ENCODE results near the gene EGFR.

Gene EGFR

GRCh38 chr7:55189878-55190436 lies 171.1 kb downstream of the EGFR start:
- H3K27ac ChIP-seq: no peak overlapping the region
- TF ChIP-seq CTCF (conservative IDR thresholded peaks at IDR 0.05): no peak

DNA sequence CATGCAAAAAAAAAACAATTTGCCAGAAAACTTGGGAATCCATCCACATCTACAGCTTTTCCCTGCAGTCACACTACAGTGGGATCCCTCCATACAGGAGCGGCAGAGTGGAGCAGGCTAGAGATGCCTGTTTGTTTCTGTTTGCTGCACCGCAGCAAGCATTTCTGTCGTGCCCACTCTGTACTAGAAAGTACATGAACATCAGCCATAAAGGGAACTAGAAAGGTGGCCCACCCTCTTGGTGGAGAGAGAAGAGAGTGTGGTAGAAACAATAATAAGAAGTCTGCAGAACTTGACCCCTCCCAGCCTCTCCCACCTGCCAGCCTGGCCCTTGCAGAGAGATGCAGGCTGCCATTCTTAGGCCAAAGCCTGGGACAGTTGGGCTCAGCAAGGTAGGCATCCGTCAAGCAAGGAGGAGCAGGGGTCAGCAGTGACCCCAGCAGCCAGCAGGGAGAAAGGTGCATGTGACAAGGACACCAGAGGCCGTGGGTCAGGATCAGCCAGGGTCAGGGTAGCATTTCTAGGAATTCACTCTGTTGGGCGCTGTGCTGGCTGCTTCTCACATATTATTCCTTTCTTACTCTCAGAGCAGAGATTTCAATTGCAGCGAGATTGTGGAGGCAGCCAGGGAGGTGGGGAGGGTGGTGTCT lies 171.8 kb downstream of the EGFR start:
- TF ChIP-seq ZFX (IDR thresholded peaks at IDR 0.05): no peak
- no peak for TF ChIP-seq CTCF (conservative IDR thresholded peaks at IDR 0.05)
- H3K27ac ChIP-seq: no peak overlapping the region

DNA sequence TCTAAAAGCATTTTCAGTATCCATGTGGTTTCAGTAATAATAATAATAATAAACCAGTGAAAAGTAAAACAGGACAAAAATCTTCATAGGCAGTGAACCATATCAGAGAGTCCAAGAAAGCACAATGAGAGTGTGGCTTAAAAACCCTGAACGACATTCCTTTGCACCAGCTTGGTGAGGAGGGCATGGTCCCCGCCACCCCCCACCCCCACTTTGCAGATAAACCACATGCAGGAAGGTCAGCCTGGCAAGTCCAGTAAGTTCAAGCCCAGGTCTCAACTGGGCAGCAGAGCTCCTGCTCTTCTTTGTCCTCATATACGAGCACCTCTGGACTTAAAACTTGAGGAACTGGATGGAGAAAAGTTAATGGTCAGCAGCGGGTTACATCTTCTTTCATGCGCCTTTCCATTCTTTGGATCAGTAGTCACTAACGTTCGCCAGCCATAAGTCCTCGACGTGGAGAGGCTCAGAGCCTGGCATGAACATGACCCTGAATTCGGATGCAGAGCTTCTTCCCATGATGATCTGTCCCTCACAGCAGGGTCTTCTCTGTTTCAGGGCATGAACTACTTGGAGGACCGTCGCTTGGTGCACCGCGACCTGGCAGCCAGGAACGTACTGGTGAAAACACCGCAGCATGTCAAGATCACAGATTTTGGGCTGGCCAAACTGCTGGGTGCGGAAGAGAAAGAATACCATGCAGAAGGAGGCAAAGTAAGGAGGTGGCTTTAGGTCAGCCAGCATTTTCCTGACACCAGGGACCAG lies 172.5 kb downstream of the EGFR start:
- H3K27ac ChIP-seq: no peak overlapping the region
- no peak for TF ChIP-seq CTCF (conservative IDR thresholded peaks at IDR 0.05)
- TF ChIP-seq ZFX (IDR thresholded peaks at IDR 0.05): no peak

DNA sequence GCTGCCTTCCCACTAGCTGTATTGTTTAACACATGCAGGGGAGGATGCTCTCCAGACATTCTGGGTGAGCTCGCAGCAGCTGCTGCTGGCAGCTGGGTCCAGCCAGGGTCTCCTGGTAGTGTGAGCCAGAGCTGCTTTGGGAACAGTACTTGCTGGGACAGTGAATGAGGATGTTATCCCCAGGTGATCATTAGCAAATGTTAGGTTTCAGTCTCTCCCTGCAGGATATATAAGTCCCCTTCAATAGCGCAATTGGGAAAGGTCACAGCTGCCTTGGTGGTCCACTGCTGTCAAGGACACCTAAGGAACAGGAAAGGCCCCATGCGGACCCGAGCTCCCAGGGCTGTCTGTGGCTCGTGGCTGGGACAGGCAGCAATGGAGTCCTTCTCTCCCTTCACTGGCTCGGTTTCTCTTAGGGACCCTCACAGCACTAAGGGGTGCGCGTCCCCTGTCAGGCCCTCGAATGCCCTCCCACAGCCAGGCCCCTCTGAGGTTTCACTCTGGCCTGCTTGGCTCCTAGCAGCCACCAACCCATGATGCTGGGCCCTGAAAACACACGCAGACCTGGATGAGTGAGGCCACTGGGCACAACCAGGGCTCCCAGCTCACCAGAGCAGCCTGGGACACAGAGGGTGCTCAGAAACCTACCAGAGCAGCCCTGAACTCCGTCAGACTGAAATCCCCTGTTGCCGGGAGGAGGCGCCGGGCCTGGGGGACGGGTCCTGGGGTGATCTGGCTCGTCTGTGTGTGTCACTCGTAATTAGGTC lies 173.3 kb downstream of the EGFR start:
- no peak overlapping the region for H3K27ac ChIP-seq
- TF ChIP-seq CTCF (conservative IDR thresholded peaks at IDR 0.05): no peak
- no peak for TF ChIP-seq ZFX (IDR thresholded peaks at IDR 0.05)

DNA sequence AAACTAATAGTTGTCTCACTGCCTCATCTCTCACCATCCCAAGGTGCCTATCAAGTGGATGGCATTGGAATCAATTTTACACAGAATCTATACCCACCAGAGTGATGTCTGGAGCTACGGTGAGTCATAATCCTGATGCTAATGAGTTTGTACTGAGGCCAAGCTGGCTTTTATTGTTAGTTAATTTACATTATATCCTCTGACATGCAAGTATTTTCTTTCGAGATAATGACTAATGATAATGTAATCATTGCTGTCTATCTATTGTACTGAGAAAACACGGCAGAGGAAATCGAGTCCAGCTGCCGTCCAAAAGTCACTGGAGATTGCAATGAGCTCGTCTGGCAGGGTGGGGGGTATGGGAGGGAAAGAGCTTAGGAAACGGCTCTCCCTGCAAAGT lies 173.9 kb downstream of the EGFR start:
- no peak for TF ChIP-seq ZFX (IDR thresholded peaks at IDR 0.05)
- no peak overlapping the region for H3K27ac ChIP-seq

DNA sequence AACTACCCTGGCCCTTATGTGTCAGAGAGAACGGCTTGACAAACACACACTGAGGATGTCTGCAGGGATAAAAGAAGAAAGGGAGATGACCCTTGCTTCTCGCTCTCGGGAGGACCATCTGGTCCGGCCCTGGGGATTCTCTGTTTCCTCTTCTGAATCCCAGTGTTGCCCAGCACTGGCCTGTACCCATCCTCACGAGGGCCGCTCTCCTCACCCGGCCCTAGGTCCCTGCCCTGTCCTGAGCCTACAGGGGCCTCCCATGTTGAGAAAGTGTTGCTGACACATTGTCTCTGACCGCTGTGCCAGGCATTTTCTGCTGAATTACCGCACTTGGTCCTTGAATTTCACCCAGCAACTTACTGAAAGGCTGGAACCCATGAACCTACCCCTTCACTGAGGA lies 174.4 kb downstream of the EGFR start:
- TF ChIP-seq CTCF (conservative IDR thresholded peaks at IDR 0.05) (no peak), ZFX (IDR thresholded peaks at IDR 0.05) (no peak)
- H3K27ac ChIP-seq: no peak overlapping the region

GRCh38 chr7:55194522-55194921 lies 175.7 kb downstream of the EGFR start:
- H3K27ac ChIP-seq: no peak overlapping the region
- TF ChIP-seq CTCF (conservative IDR thresholded peaks at IDR 0.05) (no peak), ZFX (IDR thresholded peaks at IDR 0.05) (no peak)

Data from C4-2B (cell line).